H1 (cell line): Measurements from ENCODE around the gene TCAIM. TPM values are rescaled to one million over a fixed set of nuclear protein-coding genes. Genes with fewer than 3 reads are reported as not detected.

Experiments
- ASH2L ChIP-seq: fragments of 200-600, 300-600 bp; sonication (generic); IDR thresholded peaks from one replicate; pipeline ENCODE4 v1.7.1; 2017; ENCODE audit warnings: low read length
- BACH1 ChIP-seq: IDR thresholded peaks from 2 replicates; pipeline ENCODE4 v1.6.1; 2012; ENCODE audit warnings: low read length, improper control_type of control experiment
- CREB1 ChIP-seq: IDR thresholded peaks from 2 replicates; pipeline ENCODE4 v1.6.1; 2012; ENCODE audit warnings: inconsistent platforms
- FOSL1 ChIP-seq: IDR thresholded peaks from 2 replicates; pipeline ENCODE4 v1.6.1; 2011; ENCODE audit warnings: mild to moderate bottlenecking, low read depth, low read length, moderate library complexity; ENCODE audit not compliant: insufficient read depth
- HDAC6 ChIP-seq: IDR thresholded peaks from one replicate; pipeline ENCODE4 v1.7.1; 2012; ENCODE audit warnings: low read depth, mild to moderate bottlenecking, inconsistent platforms, low read length, moderate library complexity
- NRF1 ChIP-seq: IDR thresholded peaks from 2 replicates; pipeline ENCODE4 v1.6.1; 2011; ENCODE audit warnings: mild to moderate bottlenecking, low read depth, low read length, improper control_type of control experiment
- SAP30 ChIP-seq: fragments of 300-600 bp; sonication (generic); IDR thresholded peaks from 2 replicates; pipeline ENCODE4 v1.7.1; 2012; ENCODE audit warnings: low read length, moderate library complexity, mild to moderate bottlenecking, inconsistent platforms; ENCODE audit not compliant: insufficient read depth, insufficient replicate concordance
- polyA plus RNA-seq, 7 experiments: library from polyadenylated mRNA; depleted of rRNA in 3 of 7; stranded (reverse) in 5 of 7; unstranded in 2 of 7; fragments of >200 nt in 5 of 7; fragments of 200-250 nt in 2 of 7; gene quantifications; 1 replicate in 5 of 7; 2 replicates in 1 of 7; 4 replicates in 1 of 7; pipeline versions ENCODE4 v1.2.1 to v1.2.3, GENCODE V29; 2011 to 2013; ENCODE audit warnings: missing spikeins in 2 of 7, mixed read lengths in 2 of 7
- total RNA-seq: library from RNA; stranded (reverse); fragmentation: NEBNext Ultra II Directional; extraction: Animal tissue kit (Norgen Biotek cat#: 25700); gene quantifications from 2 replicates; pipeline ENCODE4 v1.2.1, GENCODE V29; 2021
- TF ChIP-seq, protein P1 (sequence below): fragments of 300-600 bp; sonication (generic); IDR thresholded peaks from 2 replicates; pipeline ENCODE4 v1.7.1; 2012; ENCODE audit warnings: low read length, moderate library complexity, mild to moderate bottlenecking, inconsistent platforms; ENCODE audit not compliant: insufficient replicate concordance

The TCAIM gene
- total and polyA plus RNA-seq, 2 of the 8 experiments (the other 6 are each of a cell fraction or from before 2014, with no cell fraction given) = 6.9 to 22.1 TPM

DNA sequence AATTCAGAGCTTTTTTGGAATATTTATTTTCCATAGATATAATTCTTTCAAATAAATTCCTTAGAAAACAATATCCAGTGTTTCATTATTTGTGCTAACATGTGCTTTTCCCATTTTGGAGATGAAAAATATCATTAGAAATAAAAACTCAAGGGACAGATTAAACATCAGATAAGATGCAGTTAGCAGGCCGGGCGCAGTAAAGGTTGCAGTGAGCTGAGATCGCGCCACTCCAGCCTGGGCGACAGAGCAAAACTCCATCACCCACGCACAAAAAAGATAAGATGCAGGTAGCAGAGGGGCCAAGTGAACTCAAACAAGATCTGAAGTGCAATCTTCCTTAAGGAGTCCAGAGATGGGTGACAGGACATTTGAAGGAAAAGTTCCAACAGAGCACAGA is 90.9 kb downstream of the TCAIM start (continued):
- TF ChIP-seq, protein P1, sequence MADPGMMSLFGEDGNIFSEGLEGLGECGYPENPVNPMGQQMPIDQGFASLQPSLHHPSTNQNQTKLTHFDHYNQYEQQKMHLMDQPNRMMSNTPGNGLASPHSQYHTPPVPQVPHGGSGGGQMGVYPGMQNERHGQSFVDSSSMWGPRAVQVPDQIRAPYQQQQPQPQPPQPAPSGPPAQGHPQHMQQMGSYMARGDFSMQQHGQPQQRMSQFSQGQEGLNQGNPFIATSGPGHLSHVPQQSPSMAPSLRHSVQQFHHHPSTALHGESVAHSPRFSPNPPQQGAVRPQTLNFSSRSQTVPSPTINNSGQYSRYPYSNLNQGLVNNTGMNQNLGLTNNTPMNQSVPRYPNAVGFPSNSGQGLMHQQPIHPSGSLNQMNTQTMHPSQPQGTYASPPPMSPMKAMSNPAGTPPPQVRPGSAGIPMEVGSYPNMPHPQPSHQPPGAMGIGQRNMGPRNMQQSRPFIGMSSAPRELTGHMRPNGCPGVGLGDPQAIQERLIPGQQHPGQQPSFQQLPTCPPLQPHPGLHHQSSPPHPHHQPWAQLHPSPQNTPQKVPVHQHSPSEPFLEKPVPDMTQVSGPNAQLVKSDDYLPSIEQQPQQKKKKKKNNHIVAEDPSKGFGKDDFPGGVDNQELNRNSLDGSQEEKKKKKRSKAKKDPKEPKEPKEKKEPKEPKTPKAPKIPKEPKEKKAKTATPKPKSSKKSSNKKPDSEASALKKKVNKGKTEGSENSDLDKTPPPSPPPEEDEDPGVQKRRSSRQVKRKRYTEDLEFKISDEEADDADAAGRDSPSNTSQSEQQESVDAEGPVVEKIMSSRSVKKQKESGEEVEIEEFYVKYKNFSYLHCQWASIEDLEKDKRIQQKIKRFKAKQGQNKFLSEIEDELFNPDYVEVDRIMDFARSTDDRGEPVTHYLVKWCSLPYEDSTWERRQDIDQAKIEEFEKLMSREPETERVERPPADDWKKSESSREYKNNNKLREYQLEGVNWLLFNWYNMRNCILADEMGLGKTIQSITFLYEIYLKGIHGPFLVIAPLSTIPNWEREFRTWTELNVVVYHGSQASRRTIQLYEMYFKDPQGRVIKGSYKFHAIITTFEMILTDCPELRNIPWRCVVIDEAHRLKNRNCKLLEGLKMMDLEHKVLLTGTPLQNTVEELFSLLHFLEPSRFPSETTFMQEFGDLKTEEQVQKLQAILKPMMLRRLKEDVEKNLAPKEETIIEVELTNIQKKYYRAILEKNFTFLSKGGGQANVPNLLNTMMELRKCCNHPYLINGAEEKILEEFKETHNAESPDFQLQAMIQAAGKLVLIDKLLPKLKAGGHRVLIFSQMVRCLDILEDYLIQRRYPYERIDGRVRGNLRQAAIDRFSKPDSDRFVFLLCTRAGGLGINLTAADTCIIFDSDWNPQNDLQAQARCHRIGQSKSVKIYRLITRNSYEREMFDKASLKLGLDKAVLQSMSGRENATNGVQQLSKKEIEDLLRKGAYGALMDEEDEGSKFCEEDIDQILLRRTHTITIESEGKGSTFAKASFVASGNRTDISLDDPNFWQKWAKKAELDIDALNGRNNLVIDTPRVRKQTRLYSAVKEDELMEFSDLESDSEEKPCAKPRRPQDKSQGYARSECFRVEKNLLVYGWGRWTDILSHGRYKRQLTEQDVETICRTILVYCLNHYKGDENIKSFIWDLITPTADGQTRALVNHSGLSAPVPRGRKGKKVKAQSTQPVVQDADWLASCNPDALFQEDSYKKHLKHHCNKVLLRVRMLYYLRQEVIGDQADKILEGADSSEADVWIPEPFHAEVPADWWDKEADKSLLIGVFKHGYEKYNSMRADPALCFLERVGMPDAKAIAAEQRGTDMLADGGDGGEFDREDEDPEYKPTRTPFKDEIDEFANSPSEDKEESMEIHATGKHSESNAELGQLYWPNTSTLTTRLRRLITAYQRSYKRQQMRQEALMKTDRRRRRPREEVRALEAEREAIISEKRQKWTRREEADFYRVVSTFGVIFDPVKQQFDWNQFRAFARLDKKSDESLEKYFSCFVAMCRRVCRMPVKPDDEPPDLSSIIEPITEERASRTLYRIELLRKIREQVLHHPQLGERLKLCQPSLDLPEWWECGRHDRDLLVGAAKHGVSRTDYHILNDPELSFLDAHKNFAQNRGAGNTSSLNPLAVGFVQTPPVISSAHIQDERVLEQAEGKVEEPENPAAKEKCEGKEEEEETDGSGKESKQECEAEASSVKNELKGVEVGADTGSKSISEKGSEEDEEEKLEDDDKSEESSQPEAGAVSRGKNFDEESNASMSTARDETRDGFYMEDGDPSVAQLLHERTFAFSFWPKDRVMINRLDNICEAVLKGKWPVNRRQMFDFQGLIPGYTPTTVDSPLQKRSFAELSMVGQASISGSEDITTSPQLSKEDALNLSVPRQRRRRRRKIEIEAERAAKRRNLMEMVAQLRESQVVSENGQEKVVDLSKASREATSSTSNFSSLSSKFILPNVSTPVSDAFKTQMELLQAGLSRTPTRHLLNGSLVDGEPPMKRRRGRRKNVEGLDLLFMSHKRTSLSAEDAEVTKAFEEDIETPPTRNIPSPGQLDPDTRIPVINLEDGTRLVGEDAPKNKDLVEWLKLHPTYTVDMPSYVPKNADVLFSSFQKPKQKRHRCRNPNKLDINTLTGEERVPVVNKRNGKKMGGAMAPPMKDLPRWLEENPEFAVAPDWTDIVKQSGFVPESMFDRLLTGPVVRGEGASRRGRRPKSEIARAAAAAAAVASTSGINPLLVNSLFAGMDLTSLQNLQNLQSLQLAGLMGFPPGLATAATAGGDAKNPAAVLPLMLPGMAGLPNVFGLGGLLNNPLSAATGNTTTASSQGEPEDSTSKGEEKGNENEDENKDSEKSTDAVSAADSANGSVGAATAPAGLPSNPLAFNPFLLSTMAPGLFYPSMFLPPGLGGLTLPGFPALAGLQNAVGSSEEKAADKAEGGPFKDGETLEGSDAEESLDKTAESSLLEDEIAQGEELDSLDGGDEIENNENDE = no peak
- TF ChIP-seq BACH1 (no peak), SAP30 (no peak), HDAC6 (no peak), CREB1 (no peak), ASH2L (no peak), NRF1 (no peak), FOSL1 (no peak)
